Pons (tissue), 1 donor: Measurements from ENCODE around the gene CDH12.
"Not testable (repeated sequence)": the region's sequence is repeated elsewhere in the genome, so short reads cannot be mapped to it uniquely, and the experiment has no call there.

Source experiments
- DNase-seq: peaks from one replicate; pipeline ENCODE4 v3.0.0-alpha.2; 2016; ENCODE audit warnings: low spot score

CDH12 gene

GRCh38 chr5:22151801-22152200 is 701.3 kb downstream of the CDH12 start:
- DNase-seq: not testable (repeated sequence)

- DNase-seq: not testable (repeated sequence)
Observed at GRCh38 chr5:22140418-22140817, 712.7 kb downstream of the CDH12 start.

GRCh38 chr5:22139662-22140300 is 713.4 kb downstream of the CDH12 start:
- not testable (repeated sequence) for DNase-seq

GRCh38 chr5:22111320-22111719 is 741.8 kb downstream of the CDH12 start:
- no peak for DNase-seq

GRCh38 chr5:22109315-22109714 is 743.8 kb downstream of the CDH12 start:
- no peak for DNase-seq

- no peak for DNase-seq
Observed at GRCh38 chr5:22108545-22108944, 744.6 kb downstream of the CDH12 start.

GRCh38 chr5:22102823-22103359 is 750.3 kb downstream of the CDH12 start:
- no peak for DNase-seq

GRCh38 chr5:22088517-22088916 is 764.6 kb downstream of the CDH12 start:
- no peak for DNase-seq

GRCh38 chr5:22079566-22079965 is 773.6 kb downstream of the CDH12 start:
- no peak for DNase-seq

- no peak for DNase-seq
Observed at GRCh38 chr5:22079002-22079401, 774.1 kb downstream of the CDH12 start.

- no peak for DNase-seq
Observed at GRCh38 chr5:22076586-22076985, 776.6 kb downstream of the CDH12 start.

- DNase-seq: no peak
Observed at GRCh38 chr5:22070186-22070728, 782.9 kb downstream of the CDH12 start.

GRCh38 chr5:22063717-22064116 is 789.4 kb downstream of the CDH12 start:
- no peak for DNase-seq

GRCh38 chr5:22058620-22059019 is 794.5 kb downstream of the CDH12 start:
- DNase-seq: no peak

- DNase-seq: no peak
Observed at GRCh38 chr5:22057012-22057411, 796.1 kb downstream of the CDH12 start.

- DNase-seq: no peak
Observed at GRCh38 chr5:22056601-22057000, 796.5 kb downstream of the CDH12 start.

GRCh38 chr5:22053195-22053594 is 799.9 kb downstream of the CDH12 start:
- no peak for DNase-seq

GRCh38 chr5:22051881-22052280 is 801.3 kb downstream of the CDH12 start:
- DNase-seq: no peak

- DNase-seq: no peak
Observed at GRCh38 chr5:22050931-22051330, 802.2 kb downstream of the CDH12 start.

GRCh38 chr5:22044229-22044628 is 808.9 kb downstream of the CDH12 start:
- DNase-seq: no peak

GRCh38 chr5:22036061-22036460 is 817.1 kb downstream of the CDH12 start:
- DNase-seq: no peak

GRCh38 chr5:22033066-22033465 is 820.1 kb downstream of the CDH12 start:
- no peak for DNase-seq

GRCh38 chr5:22023784-22024183 is 829.4 kb downstream of the CDH12 start:
- DNase-seq: no peak

- DNase-seq: not testable (repeated sequence)
Observed at GRCh38 chr5:22012893-22013292, 840.3 kb downstream of the CDH12 start.
